ENCODE results near the gene NOTO.
"Not testable (repeated sequence)": the region's sequence is repeated elsewhere in the genome, so short reads cannot be mapped to it uniquely, and the experiment has no call there.

Gene NOTO
- 0 reads per million in 3 donors for total RNA-seq

DNA sequence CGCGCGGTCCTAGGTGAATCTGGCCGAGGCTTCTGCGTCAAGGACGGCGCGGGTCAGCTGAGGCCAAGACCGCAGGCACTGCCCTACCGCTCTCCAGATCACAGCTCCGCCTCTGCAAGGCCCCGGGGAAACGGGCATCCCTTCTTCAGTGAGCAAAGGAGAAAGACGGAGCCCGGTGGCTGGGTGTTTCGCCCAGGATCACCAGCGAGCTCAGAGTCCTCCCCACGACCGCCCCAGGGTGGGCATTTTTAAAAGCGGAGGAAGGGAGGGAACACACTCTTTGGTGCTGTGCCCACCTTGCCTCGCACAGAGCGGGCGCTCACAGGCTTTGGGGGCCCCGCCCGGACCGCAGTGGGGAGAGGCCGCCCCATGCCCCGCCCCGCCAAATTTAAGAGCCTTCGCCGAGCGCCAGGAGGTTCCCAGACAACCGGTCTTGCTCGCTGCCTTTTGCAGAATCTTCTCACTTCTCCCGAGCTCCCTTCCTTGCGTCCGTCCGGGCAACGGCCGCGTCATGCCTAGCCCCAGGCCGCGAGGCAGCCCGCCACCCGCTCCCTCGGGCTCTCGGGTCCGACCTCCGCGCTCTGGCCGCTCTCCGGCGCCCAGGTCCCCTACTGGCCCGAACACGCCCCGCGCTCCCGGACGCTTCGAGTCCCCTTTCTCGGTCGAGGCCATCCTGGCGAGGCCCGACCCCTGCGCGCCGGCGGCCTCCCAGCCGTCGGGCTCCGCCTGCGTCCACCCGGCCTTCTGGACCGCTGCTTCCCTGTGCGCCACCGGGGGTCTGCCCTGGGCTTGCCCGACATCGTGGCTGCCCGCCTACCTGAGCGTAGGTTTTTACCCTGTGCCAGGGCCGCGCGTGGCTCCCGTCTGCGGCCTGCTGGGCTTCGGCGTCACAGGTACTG is at the start of gene NOTO:
NOTO (plus strand) TSS at position 419 of the 899 bp plus-strand sequence; CDS start at position 512, 93 bp downstream.
- DNase-seq, result no peak

DNA sequence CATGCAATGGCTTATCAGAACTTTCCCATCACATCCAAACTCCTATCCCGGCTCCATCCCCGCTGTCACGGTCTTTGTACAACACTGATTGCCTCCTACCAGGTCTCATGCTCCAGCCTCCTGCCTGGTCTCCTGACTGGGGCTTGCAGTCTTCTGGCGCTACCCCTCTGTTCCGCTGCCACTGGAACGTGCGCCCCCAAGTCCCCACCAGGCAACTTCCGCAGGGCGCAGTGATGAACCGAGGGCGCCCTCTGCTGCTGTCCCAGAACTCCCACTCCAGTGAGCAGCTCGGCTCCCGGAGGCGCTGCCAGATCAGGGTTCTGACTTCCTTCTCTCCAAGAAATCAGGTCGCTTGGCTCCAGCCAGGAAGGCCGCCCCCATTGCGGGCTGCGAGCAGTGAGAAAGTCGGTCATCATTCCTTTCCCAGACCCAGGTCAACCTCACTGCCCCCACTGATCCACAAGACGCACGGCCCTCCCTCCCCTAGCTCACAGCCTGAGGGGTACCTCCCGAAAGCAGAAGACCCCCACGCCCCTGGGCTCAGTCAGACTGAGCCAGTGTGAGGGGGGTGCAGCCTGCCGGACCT is 45.7 kb upstream of the NOTO start:
- peak in 1 of 3 donors; percentile 15 for DNase-seq
- Histone ChIP-seq H3K4me1 (ENCODE audit: control insufficient read depth, insufficient read depth, low read length, poor library complexity, severe bottlenecking) (no peaks in the 10 kb centered on the region), H3K27ac (ENCODE audit: insufficient read depth, low read length, poor library complexity, severe bottlenecking) (no peak overlapping the region), H3K4me3 (ENCODE audit: insufficient read depth, low read depth, low read length, poor library complexity, severe bottlenecking) (no peak overlapping the region), H3K9me3 (ENCODE audit: control insufficient read depth, low read length) (no peaks in the 10 kb centered on the region), H3K27me3 (replicated peaks; ENCODE audit: control insufficient read depth, insufficient read depth, low read length, poor library complexity, severe bottlenecking) (peaks cover 5% of the 10 kb centered on the region), H3K36me3 (ENCODE audit: control insufficient read depth, insufficient read depth, low read length) (no peaks in the 10 kb centered on the region)

More for the DNA sequence above, at the start of gene NOTO:
- Histone ChIP-seq H3K9me3 (ENCODE audit: control insufficient read depth, low read length) (no peaks in the 10 kb centered on the region), H3K27ac (ENCODE audit: insufficient read depth, low read length, poor library complexity, severe bottlenecking) (no peak within 1 kb of the TSS), H3K4me3 (ENCODE audit: insufficient read depth, low read depth, low read length, poor library complexity, severe bottlenecking) (peak within 1 kb of the TSS; percentile 37), H3K4me1 (ENCODE audit: control insufficient read depth, insufficient read depth, low read length, poor library complexity, severe bottlenecking) (peaks cover 15% of the 10 kb centered on the region), H3K27me3 (replicated peaks; ENCODE audit: control insufficient read depth, insufficient read depth, low read length, poor library complexity, severe bottlenecking) (peaks cover 23% of the 10 kb centered on the region), H3K36me3 (ENCODE audit: control insufficient read depth, insufficient read depth, low read length) (no peaks in the 10 kb centered on the region)

GRCh38 chr2:73162856-73163391 is 39.5 kb upstream of the NOTO start:
- Histone ChIP-seq H3K27ac (ENCODE audit: insufficient read depth, low read length, poor library complexity, severe bottlenecking) (no peak overlapping the region), H3K4me3 (ENCODE audit: insufficient read depth, low read depth, low read length, poor library complexity, severe bottlenecking) (no peak overlapping the region), H3K4me1 (ENCODE audit: control insufficient read depth, insufficient read depth, low read length, poor library complexity, severe bottlenecking) (no peaks in the 10 kb centered on the region), H3K9me3 (ENCODE audit: control insufficient read depth, low read length) (no peaks in the 10 kb centered on the region), H3K27me3 (replicated peaks; ENCODE audit: control insufficient read depth, insufficient read depth, low read length, poor library complexity, severe bottlenecking) (no peaks in the 10 kb centered on the region), H3K36me3 (ENCODE audit: control insufficient read depth, insufficient read depth, low read length) (no peaks in the 10 kb centered on the region)
- no peak for DNase-seq

- DNase-seq, result peak; percentile 34 to 44 (median 39)
- Histone ChIP-seq H3K4me1 (ENCODE audit: control insufficient read depth, insufficient read depth, low read length, poor library complexity, severe bottlenecking) (no peaks in the 10 kb centered on the region), H3K9me3 (ENCODE audit: control insufficient read depth, low read length) (no peaks in the 10 kb centered on the region), H3K36me3 (ENCODE audit: control insufficient read depth, insufficient read depth, low read length) (no peaks in the 10 kb centered on the region), H3K27me3 (replicated peaks; ENCODE audit: control insufficient read depth, insufficient read depth, low read length, poor library complexity, severe bottlenecking) (no peaks in the 10 kb centered on the region), H3K4me3 (ENCODE audit: insufficient read depth, low read depth, low read length, poor library complexity, severe bottlenecking) (no peak overlapping the region), H3K27ac (ENCODE audit: insufficient read depth, low read length, poor library complexity, severe bottlenecking) (no peak overlapping the region)
These were observed 38.6 kb upstream of the NOTO start for GRCh38 chr2:73163483-73164367.

DNA sequence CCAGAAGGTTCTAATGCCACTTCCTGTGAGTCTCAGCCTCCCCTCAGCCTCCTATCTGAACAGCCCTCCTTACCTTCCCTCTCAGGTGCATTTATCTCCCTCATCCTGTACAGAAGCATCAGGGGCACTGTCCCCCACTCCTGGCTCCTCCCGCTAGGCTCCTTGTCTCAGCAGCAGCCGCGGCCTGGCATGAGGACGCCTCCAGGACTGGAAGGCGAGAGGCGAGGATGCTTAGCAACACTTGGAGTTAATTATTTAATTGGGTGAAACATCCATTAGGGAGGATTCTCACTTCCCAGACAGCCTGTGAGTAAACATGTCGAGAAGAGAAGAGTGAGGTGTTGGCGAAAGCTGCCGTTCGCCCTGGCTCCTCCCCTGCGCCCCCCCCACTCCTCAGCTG is 36.4 kb upstream of the NOTO start:
- not testable (repeated sequence) for H3K27me3 ChIP-seq (replicated peaks; ENCODE audit: control insufficient read depth, insufficient read depth, low read length, poor library complexity, severe bottlenecking); H3K36me3 ChIP-seq (ENCODE audit: control insufficient read depth, insufficient read depth, low read length); H3K4me3 ChIP-seq (ENCODE audit: insufficient read depth, low read depth, low read length, poor library complexity, severe bottlenecking); H3K27ac ChIP-seq (ENCODE audit: insufficient read depth, low read length, poor library complexity, severe bottlenecking); H3K9me3 ChIP-seq (ENCODE audit: control insufficient read depth, low read length); H3K4me1 ChIP-seq (ENCODE audit: control insufficient read depth, insufficient read depth, low read length, poor library complexity, severe bottlenecking); DNase-seq

DNA sequence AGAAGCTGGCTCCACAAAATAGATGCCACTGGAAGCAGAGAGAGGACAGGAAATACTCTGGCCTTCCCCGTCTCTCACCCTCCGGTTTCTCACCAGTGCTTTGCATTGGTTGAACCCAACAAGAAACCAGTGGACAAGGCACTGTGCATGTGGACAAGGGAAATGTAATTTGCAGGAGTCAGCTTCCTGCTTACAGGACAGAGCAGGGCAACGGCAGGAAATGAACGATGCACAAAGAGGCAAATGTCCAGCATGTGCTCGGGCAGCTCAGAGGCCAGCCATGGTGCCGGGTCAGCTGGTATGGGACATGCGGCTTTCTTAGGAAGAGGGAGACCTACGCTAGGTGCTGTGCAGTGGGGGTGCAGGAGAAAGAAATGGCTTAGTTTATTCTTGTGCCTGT is 35.6 kb upstream of the NOTO start:
- H3K27me3 ChIP-seq (replicated peaks; ENCODE audit: control insufficient read depth, insufficient read depth, low read length, poor library complexity, severe bottlenecking); DNase-seq; H3K4me1 ChIP-seq (ENCODE audit: control insufficient read depth, insufficient read depth, low read length, poor library complexity, severe bottlenecking); H3K4me3 ChIP-seq (ENCODE audit: insufficient read depth, low read depth, low read length, poor library complexity, severe bottlenecking); H3K9me3 ChIP-seq (ENCODE audit: control insufficient read depth, low read length); H3K36me3 ChIP-seq (ENCODE audit: control insufficient read depth, insufficient read depth, low read length); H3K27ac ChIP-seq (ENCODE audit: insufficient read depth, low read length, poor library complexity, severe bottlenecking): not testable (repeated sequence)

- not testable (repeated sequence) for H3K9me3 ChIP-seq (ENCODE audit: control insufficient read depth, low read length); DNase-seq; H3K4me1 ChIP-seq (ENCODE audit: control insufficient read depth, insufficient read depth, low read length, poor library complexity, severe bottlenecking); H3K36me3 ChIP-seq (ENCODE audit: control insufficient read depth, insufficient read depth, low read length); H3K27ac ChIP-seq (ENCODE audit: insufficient read depth, low read length, poor library complexity, severe bottlenecking); H3K27me3 ChIP-seq (replicated peaks; ENCODE audit: control insufficient read depth, insufficient read depth, low read length, poor library complexity, severe bottlenecking); H3K4me3 ChIP-seq (ENCODE audit: insufficient read depth, low read depth, low read length, poor library complexity, severe bottlenecking)
These were observed 34.0 kb upstream of the NOTO start for GRCh38 chr2:73168348-73168747.

DNA sequence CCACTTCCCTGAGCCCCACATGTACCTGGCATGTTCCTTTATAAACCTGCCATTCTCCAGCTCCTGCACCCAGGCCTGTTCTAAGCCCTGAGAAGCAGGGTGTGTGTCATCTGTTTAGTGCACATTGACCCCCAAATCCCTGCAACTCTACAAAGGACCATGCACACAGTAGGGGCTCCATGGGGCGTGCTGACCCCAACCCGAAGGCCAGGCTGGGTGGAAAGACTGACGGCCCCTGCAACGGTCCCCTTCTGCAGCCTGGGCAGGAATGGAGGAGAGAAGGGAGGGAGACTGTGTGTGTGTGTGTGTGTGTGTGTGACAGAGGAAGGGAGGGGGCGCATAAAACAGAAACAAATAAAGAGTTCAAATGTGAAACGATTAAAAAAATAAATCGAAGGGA is 32.0 kb upstream of the NOTO start:
- not testable (repeated sequence) for H3K27ac ChIP-seq (ENCODE audit: insufficient read depth, low read length, poor library complexity, severe bottlenecking); H3K4me1 ChIP-seq (ENCODE audit: control insufficient read depth, insufficient read depth, low read length, poor library complexity, severe bottlenecking); H3K9me3 ChIP-seq (ENCODE audit: control insufficient read depth, low read length); DNase-seq; H3K27me3 ChIP-seq (replicated peaks; ENCODE audit: control insufficient read depth, insufficient read depth, low read length, poor library complexity, severe bottlenecking); H3K36me3 ChIP-seq (ENCODE audit: control insufficient read depth, insufficient read depth, low read length); H3K4me3 ChIP-seq (ENCODE audit: insufficient read depth, low read depth, low read length, poor library complexity, severe bottlenecking)

- DNase-seq, result no peak
These were observed 29.4 kb upstream of the NOTO start for GRCh38 chr2:73172963-73173362.

More at GRCh38 chr2:73172963-73173362, 29.4 kb upstream of the NOTO start:
- Histone ChIP-seq H3K27ac (ENCODE audit: insufficient read depth, low read length, poor library complexity, severe bottlenecking) (no peak overlapping the region), H3K36me3 (ENCODE audit: control insufficient read depth, insufficient read depth, low read length) (no peaks in the 10 kb centered on the region), H3K4me3 (ENCODE audit: insufficient read depth, low read depth, low read length, poor library complexity, severe bottlenecking) (no peak overlapping the region), H3K27me3 (replicated peaks; ENCODE audit: control insufficient read depth, insufficient read depth, low read length, poor library complexity, severe bottlenecking) (peaks cover 18% of the 10 kb centered on the region), H3K4me1 (ENCODE audit: control insufficient read depth, insufficient read depth, low read length, poor library complexity, severe bottlenecking) (peaks cover 23% of the 10 kb centered on the region), H3K9me3 (ENCODE audit: control insufficient read depth, low read length) (no peaks in the 10 kb centered on the region)

Data from effector memory CD4-positive, alpha-beta T cell (primary cell).